Parathyroid adenoma (tissue), 2 donors: ENCODE data around the gene MOSPD3.

Source experiments
- H2AFZ ChIP-seq: fragments of 300-600 bp; sonication (generic); one replicate; pipeline ENCODE4 v1.7.0; 2017; ENCODE audit warnings: antibody characterized with exemption, mild to moderate bottlenecking
- H3K27ac ChIP-seq: fragments of 300-600 bp; sonication (generic); one replicate; pipeline ENCODE4 v1.7.0; 2017
- H3K27me3 ChIP-seq: fragments of 300-600 bp; sonication (generic); one replicate; pipeline ENCODE4 v1.7.0; 2017; ENCODE audit warnings: low read length; ENCODE audit not compliant: control insufficient read depth, insufficient read depth
- H3K36me3 ChIP-seq: fragments of 300-600 bp; sonication (generic); one replicate; pipeline ENCODE4 v1.7.0; 2017; ENCODE audit warnings: low read length; ENCODE audit not compliant: control insufficient read depth, insufficient read depth
- H3K4me1 ChIP-seq: fragments of 300-600 bp; sonication (generic); one replicate; pipeline ENCODE4 v1.7.0; 2017; ENCODE audit warnings: control low read depth
- H3K4me2 ChIP-seq: fragments of 300-600 bp; sonication (generic); one replicate; pipeline ENCODE4 v1.7.0; 2017; ENCODE audit warnings: low read length
- H3K4me3 ChIP-seq: fragments of 300-600 bp; sonication (generic); one replicate; pipeline ENCODE4 v1.7.0; 2017; ENCODE audit warnings: low read depth, low read length
- H3K79me2 ChIP-seq: fragments of 300-600 bp; sonication (generic); one replicate; pipeline ENCODE4 v1.7.0; 2017; ENCODE audit warnings: control low read depth
- H3K9ac ChIP-seq: fragments of 300-600 bp; sonication (generic); one replicate; pipeline ENCODE4 v1.7.0; 2017; ENCODE audit warnings: mild to moderate bottlenecking
- H3K9me3 ChIP-seq: fragments of 300-600 bp; sonication (generic); one replicate; pipeline ENCODE4 v1.7.0; 2017; ENCODE audit warnings: low read length; ENCODE audit not compliant: control insufficient read depth
- TF ChIP-seq, protein P1 (sequence below): fragments of 300-600 bp; sonication (generic); IDR thresholded peaks from one replicate; pipeline ENCODE4 v1.7.0; 2017; ENCODE audit warnings: antibody characterized with exemption, mild to moderate bottlenecking
- donor health status: primary hyperparathyroidism.

Gene MOSPD3

DNA sequence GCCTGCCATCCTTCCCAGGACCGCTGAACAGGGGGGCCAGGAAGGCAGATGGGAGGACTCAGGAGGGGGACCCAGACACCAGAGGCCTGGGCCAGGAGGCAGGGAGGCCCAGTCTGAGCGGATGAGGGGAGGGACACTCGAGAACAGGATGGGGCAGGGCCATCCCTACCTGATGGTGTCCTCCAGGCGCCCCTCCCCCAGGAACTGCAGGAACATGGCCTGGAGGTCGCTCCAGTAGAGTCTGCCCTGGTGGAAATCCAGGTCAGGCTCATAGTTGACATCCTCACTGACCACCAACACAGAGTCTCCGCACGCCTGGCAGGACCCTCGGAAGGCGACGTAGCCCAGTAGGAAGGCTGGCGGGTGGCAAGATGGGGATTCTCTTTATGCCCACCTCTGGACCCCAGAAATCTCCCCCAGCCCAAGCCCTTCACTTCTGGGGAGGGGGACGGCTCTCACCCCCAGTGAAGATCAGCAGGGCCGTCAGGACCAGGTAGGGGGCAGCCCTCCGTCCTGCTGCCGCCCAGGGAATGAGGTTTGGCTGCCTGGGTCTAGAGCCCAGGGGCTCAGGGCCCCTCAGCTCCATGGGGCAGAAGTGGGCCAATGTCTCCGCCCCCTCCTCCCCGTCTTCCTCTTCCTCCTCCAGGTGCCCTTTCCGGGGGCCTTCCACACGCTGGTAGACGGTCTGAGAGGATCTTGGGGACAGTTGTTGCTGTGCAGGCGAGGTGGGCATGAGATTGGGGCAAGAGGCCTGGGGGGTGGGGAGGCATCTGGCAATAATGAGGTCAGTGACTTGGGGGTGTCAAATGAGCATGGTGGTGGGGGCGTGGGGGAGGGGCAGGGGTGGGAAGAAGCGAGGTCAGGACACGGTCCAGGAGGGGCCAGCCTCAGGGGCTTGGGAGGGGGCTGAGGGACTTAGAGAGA, 28.4 kb downstream of the MOSPD3 start:
- Histone ChIP-seq H3K9ac (no peak overlapping the region), H3K4me2 (no peak overlapping the region), H3K4me3 (no peak overlapping the region), H3K79me2 (no peaks in the 10 kb centered on the region), H3K27me3 (no peaks in the 10 kb centered on the region), H2AFZ (no peak overlapping the region), H3K9me3 (no peaks in the 10 kb centered on the region), H3K27ac (no peak overlapping the region), H3K4me1 (no peaks in the 10 kb centered on the region), H3K36me3 (no peaks in the 10 kb centered on the region)
- TF ChIP-seq, protein P1, sequence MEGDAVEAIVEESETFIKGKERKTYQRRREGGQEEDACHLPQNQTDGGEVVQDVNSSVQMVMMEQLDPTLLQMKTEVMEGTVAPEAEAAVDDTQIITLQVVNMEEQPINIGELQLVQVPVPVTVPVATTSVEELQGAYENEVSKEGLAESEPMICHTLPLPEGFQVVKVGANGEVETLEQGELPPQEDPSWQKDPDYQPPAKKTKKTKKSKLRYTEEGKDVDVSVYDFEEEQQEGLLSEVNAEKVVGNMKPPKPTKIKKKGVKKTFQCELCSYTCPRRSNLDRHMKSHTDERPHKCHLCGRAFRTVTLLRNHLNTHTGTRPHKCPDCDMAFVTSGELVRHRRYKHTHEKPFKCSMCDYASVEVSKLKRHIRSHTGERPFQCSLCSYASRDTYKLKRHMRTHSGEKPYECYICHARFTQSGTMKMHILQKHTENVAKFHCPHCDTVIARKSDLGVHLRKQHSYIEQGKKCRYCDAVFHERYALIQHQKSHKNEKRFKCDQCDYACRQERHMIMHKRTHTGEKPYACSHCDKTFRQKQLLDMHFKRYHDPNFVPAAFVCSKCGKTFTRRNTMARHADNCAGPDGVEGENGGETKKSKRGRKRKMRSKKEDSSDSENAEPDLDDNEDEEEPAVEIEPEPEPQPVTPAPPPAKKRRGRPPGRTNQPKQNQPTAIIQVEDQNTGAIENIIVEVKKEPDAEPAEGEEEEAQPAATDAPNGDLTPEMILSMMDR: no peak

DNA sequence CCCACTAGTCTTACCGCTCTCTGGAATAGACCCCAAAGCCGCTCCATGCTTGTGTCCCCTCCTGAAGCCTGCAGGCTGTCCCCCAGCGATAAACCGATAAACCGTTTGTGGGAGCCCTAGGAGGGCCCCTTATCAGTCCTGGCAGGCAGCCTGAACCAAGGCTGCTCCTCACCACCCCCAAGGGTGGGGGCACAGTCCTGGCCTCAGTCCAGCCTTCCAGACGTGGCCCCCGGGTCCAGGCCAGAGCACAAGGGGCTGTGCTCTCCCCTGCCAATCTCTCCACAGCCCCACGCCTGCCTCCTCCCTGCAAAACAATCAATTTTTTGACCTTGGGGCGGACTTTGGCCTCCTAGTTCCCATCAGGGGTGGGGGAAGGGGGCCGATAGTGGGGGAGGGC, 29.1 kb downstream of the MOSPD3 start, which contains the start of gene TFR2:
Gene TFR2, minus strand, starts transcription at position 90 of the 397 bp plus-strand sequence. Its CDS starts 43 bp downstream, at position 47.
- Histone ChIP-seq H3K27ac (no peak within 1 kb of the TSS), H2AFZ (no peak within 1 kb of the TSS), H3K4me3 (no peak within 1 kb of the TSS)

DNA sequence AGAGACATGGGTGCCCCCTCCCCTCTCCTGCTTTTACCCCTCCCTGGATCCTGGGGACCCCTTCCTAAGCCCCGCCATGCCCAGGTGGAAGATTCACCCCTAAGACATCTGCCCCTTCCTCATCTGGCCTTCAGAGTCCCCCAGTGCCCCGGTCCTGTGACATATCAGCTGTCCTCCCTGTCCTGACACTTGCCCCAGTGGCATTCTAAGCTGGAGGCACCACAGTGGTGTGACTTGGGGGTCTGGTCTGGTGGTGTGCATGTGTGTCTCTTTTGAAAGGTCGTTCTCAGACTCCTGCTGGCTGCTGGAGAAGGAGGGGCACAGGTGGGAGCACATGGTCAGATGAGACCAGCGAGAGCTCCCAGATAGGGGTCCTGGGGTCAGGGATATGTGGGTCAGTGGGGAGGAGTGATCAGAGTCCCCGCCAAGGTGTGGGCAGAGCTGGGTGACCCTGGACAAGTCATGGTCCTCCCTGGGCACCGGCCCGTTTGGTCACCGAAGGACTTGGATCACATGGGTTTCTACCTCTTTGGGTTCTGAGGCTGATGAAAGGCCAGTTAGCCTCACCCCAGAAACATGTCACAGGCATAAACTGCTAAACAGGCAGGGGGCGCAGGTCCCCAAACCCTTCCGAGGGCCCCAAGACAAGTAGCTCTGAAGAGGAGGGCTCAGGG, 29.7 kb downstream of the MOSPD3 start:
- Histone ChIP-seq H2AFZ (no peak overlapping the region), H3K4me2 (no peak overlapping the region), H3K9ac (no peak overlapping the region), H3K4me1 (no peaks in the 10 kb centered on the region), H3K9me3 (no peaks in the 10 kb centered on the region), H3K27ac (no peak overlapping the region), H3K36me3 (no peaks in the 10 kb centered on the region), H3K4me3 (no peak overlapping the region), H3K27me3 (no peaks in the 10 kb centered on the region), H3K79me2 (no peaks in the 10 kb centered on the region)
- TF ChIP-seq, protein P1: no peak

More for the DNA sequence above, 29.1 kb downstream of the MOSPD3 start, which contains the start of gene TFR2:
- Histone ChIP-seq H3K9me3 (no peaks in the 10 kb centered on the region), H3K4me2 (no peak within 1 kb of the TSS), H3K4me1 (no peaks in the 10 kb centered on the region), H3K36me3 (no peaks in the 10 kb centered on the region), H3K79me2 (no peaks in the 10 kb centered on the region), H3K27me3 (no peaks in the 10 kb centered on the region), H3K9ac (no peak within 1 kb of the TSS)
- TF ChIP-seq, protein P1: no peak

DNA sequence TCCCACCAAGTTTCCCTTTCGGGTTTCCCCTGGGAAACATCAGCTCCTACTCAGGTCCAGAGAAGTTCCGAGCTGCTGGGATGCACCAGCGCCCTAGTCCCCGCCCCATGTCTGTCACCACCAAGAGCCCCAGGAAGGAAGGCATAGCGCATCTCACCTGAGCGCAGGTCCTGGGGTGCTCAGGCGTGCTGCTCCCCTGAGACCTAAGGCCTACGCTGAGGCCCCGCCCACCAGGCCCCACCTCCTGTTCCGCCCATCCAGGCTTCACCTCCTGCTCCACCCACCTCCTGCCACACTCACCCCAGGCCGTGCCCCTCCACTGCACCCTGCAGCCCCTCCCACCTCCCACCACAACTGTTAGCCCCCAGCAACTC, 30.2 kb downstream of the MOSPD3 start:
- H3K27me3 ChIP-seq: no peaks in the 10 kb centered on the region
- no peak overlapping the region for H3K4me2 ChIP-seq
- no peak overlapping the region for H2AFZ ChIP-seq
- no peak overlapping the region for H3K27ac ChIP-seq
- H3K36me3 ChIP-seq: no peaks in the 10 kb centered on the region
- TF ChIP-seq, protein P1: no peak
- H3K9me3 ChIP-seq: no peaks in the 10 kb centered on the region
- H3K4me1 ChIP-seq: no peaks in the 10 kb centered on the region
- no peak overlapping the region for H3K4me3 ChIP-seq
- H3K79me2 ChIP-seq: no peaks in the 10 kb centered on the region
- H3K9ac ChIP-seq: no peak overlapping the region
